ENCODE measurements around the gene MTMR3.

DNA sequence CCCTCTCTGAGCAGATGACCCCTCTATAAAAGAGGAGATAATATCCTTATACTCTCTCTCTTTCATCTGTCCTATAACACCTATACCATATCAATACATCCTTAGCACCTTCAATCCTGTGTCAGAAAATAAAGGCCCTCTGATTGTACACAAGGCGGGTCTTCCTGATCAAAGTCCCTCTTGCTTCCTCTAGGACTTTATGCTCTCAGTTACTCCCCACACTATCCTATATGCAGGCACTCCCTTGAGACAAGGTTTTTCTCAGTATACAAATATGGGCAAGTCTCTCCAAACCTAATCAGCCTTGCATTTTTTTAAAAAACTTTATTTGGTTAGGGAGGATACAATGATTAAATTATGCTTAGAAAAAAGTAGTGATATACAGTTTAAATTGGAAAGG is 180.0 kb downstream of the MTMR3 start:
- no peak for TF ChIP-seq TBP (IDR thresholded peaks at IDR 0.05; ENCODE audit: low read depth, low read length)
- no peak for TF ChIP-seq USF2 (IDR thresholded peaks at IDR 0.05; ENCODE audit: low read length)
- TF ChIP-seq BRCA1 (IDR thresholded peaks at IDR 0.05; ENCODE audit: low read depth, low read length) = no peak
- TF ChIP-seq CREB1 (IDR thresholded peaks at IDR 0.05) = no peak
- TF ChIP-seq EP300 (IDR thresholded peaks at IDR 0.05; ENCODE audit: borderline replicate concordance in 1 of 2, low read depth in 2 of 2, low read length in 2 of 2) = no peak
- TF ChIP-seq, protein P1, sequence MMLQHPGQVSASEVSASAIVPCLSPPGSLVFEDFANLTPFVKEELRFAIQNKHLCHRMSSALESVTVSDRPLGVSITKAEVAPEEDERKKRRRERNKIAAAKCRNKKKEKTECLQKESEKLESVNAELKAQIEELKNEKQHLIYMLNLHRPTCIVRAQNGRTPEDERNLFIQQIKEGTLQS (IDR thresholded peaks at IDR 0.05; ENCODE audit: insufficient read depth, low read depth, low read length) = no peak
- no peak for TF ChIP-seq JUND (IDR thresholded peaks at IDR 0.05; ENCODE audit: low read length)
- no peak for TF ChIP-seq TCF12 (IDR thresholded peaks at IDR 0.05; ENCODE audit: low read depth, low read length)
- no peak for TF ChIP-seq CEBPB (IDR thresholded peaks at IDR 0.05; ENCODE audit: low read depth, low read length)
